SU-DHL-6 (cell line): ENCODE measurements around the gene CACNG6.

ENCODE experiments used
- H2AFZ ChIP-seq: fragments of 200-600 bp; sonication (generic); 2 replicates; pipeline ENCODE4 v1.6.1; 2014; ENCODE audit warnings: low read depth, mild to moderate bottlenecking, moderate library complexity, mixed read lengths, antibody characterized with exemption, low read length; ENCODE audit not compliant: severe bottlenecking
- H3F3A ChIP-seq: fragments of 200-600 bp; shearing (Covaris generic); 2 replicates; pipeline ENCODE4 v1.6.0; 2016; ENCODE audit warnings: antibody characterized with exemption, mild to moderate bottlenecking; ENCODE audit not compliant: insufficient read depth
- H3K27ac ChIP-seq: fragments of 200-600 bp; sonication (generic); 2 replicates; pipeline ENCODE4 v1.5.1; 2016; ENCODE audit warnings: low read depth, mild to moderate bottlenecking, low read length, moderate library complexity, mixed read lengths
- H3K27me3 ChIP-seq: fragments of 200-600 bp; sonication (generic), shearing (Covaris generic); 2 replicates; pipeline ENCODE4 v1.6.0; 2014; ENCODE audit warnings: mild to moderate bottlenecking, low read length
- H3K36me3 ChIP-seq: fragments of 200-600 bp; sonication (generic); 2 replicates; pipeline ENCODE4 v1.6.1; 2014; ENCODE audit warnings: mild to moderate bottlenecking, low read length, mixed read lengths
- H3K4me2 ChIP-seq: fragments of 300-600, 200-600 bp; shearing (Covaris generic), sonication (generic); 2 replicates; pipeline ENCODE4 v1.6.0; 2014; ENCODE audit warnings: low read length, low read depth, mild to moderate bottlenecking; ENCODE audit not compliant: poor library complexity, severe bottlenecking
- H3K4me3 ChIP-seq: fragments of 200-600 bp; sonication (generic); 2 replicates; pipeline ENCODE4 v1.5.1; 2014; ENCODE audit warnings: antibody characterized with exemption, low read length, mild to moderate bottlenecking, mixed read lengths; ENCODE audit not compliant: insufficient read depth, poor library complexity, severe bottlenecking
- H3K79me2 ChIP-seq: fragments of 200-600 bp; sonication (generic); 2 replicates; pipeline ENCODE4 v1.6.1; 2014; ENCODE audit warnings: mild to moderate bottlenecking, low read length, moderate library complexity; ENCODE audit not compliant: insufficient read depth
- H3K9ac ChIP-seq: fragments of 200-600 bp; sonication (generic); 2 replicates; pipeline ENCODE4 v1.7.0; 2014; ENCODE audit warnings: mild to moderate bottlenecking, low read length
- H3K9me2 ChIP-seq: fragments of 200-600 bp; sonication (generic); replicated peaks from 2 replicates; pipeline ENCODE4 v1.6.1; 2014; ENCODE audit warnings: low read length; ENCODE audit not compliant: insufficient read depth
- H3K9me3 ChIP-seq: fragments of 200-600 bp; sonication (generic); 2 replicates; pipeline ENCODE4 v1.6.1; 2014; ENCODE audit warnings: low read length, mixed read lengths; ENCODE audit not compliant: insufficient read depth
- H4K20me1 ChIP-seq: fragments of 200-600 bp; sonication (generic); 2 replicates; pipeline ENCODE4 v1.6.1; 2014; ENCODE audit warnings: low read depth, mild to moderate bottlenecking, antibody characterized with exemption, low read length, moderate library complexity, mixed read lengths
- CTCF ChIP-seq: fragments of 200-600 bp; sonication (generic); IDR thresholded peaks from one replicate; pipeline ENCODE4 v1.5.1; 2017; ENCODE audit warnings: antibody characterized with exemption, mild to moderate bottlenecking, low read length, moderate library complexity; ENCODE audit not compliant: insufficient read depth, poor library complexity, severe bottlenecking
- EZH2phosphoT487 ChIP-seq: fragments of 200-600 bp; sonication (generic), shearing (Covaris generic); conservative IDR thresholded peaks from 2 replicates; pipeline ENCODE4 v1.6.1; 2018; ENCODE audit warnings: mild to moderate bottlenecking, antibody characterized with exemption, low read length, moderate library complexity, mixed read lengths

Gene CACNG6

GRCh38 chr19:53957448-53958167 is 33.8 kb upstream of the CACNG6 start:
- no peak overlapping the region for H3K4me3 ChIP-seq
- no peak for TF ChIP-seq CTCF
- no peak for TF ChIP-seq EZH2phosphoT487
- no peak overlapping the region for H3K9ac ChIP-seq
- no peaks in the 10 kb centered on the region for H3K27me3 ChIP-seq
- no peaks in the 10 kb centered on the region for H3F3A ChIP-seq
- no peaks in the 10 kb centered on the region for H4K20me1 ChIP-seq
- H3K9me2 ChIP-seq: no peaks in the 10 kb centered on the region
- H2AFZ ChIP-seq: no peak overlapping the region
- H3K79me2 ChIP-seq: no peaks in the 10 kb centered on the region
- H3K36me3 ChIP-seq: no peaks in the 10 kb centered on the region
- H3K4me2 ChIP-seq: no peak overlapping the region
- no peak overlapping the region for H3K27ac ChIP-seq
- H3K9me3 ChIP-seq: no peaks in the 10 kb centered on the region

DNA sequence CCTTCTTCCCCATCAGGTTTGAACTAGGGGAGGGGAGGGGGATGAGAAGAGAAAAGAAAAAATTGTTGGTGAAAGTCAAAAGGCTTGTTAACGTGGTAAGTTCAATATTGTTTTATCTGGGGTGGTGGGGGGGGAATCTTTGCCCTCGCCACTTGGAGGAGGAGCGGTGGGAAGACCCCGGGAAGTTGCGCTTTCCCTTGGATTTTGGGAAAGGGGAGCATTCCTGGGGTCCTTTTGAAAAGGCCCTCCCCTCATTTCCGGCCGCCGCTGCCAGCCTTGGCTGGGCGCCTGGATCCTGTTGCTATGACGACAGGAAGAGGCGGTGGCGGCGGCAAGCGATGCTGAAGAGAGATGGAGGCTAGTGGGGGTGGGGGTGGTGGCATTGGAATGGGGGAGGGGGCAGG is 33.3 kb upstream of the CACNG6 start:
- Histone ChIP-seq H3K9me3 (no peaks in the 10 kb centered on the region), H2AFZ (no peak overlapping the region), H3K4me2 (no peak overlapping the region), H3K4me3 (no peak overlapping the region), H3F3A (no peaks in the 10 kb centered on the region), H3K79me2 (no peaks in the 10 kb centered on the region), H3K9ac (no peak overlapping the region), H3K27ac (no peak overlapping the region), H3K27me3 (no peaks in the 10 kb centered on the region), H3K9me2 (no peaks in the 10 kb centered on the region), H3K36me3 (no peaks in the 10 kb centered on the region), H4K20me1 (no peaks in the 10 kb centered on the region)
- TF ChIP-seq EZH2phosphoT487 (no peak), CTCF (no peak)

GRCh38 chr19:53958823-53959757 is 32.3 kb upstream of the CACNG6 start:
- H4K20me1 ChIP-seq: no peaks in the 10 kb centered on the region
- no peak overlapping the region for H3K27ac ChIP-seq
- no peaks in the 10 kb centered on the region for H3K9me2 ChIP-seq
- no peaks in the 10 kb centered on the region for H3K36me3 ChIP-seq
- H3K9ac ChIP-seq: no peak overlapping the region
- no peak overlapping the region for H3K4me2 ChIP-seq
- H3K27me3 ChIP-seq: no peaks in the 10 kb centered on the region
- H3F3A ChIP-seq: no peaks in the 10 kb centered on the region
- H3K79me2 ChIP-seq: no peaks in the 10 kb centered on the region
- TF ChIP-seq CTCF: no peak
- no peak for TF ChIP-seq EZH2phosphoT487
- no peaks in the 10 kb centered on the region for H3K9me3 ChIP-seq
- no peak overlapping the region for H2AFZ ChIP-seq
- H3K4me3 ChIP-seq: no peak overlapping the region
